PC-3 (cell line): Measurements from ENCODE around the gene NCAPD2. TPM values are rescaled to one million over a fixed set of nuclear protein-coding genes. Genes with fewer than 3 reads are reported as not detected.
"Not testable (repeated sequence)": the region's sequence is repeated elsewhere in the genome, so short reads cannot be mapped to it uniquely, and the experiment has no call there.

Experiments used
- ATAC-seq: fragments of 200-7000 bp; cut with Tn5 transposase; 2 replicates; pipeline ENCODE4 v1.9.1; 2020; ENCODE audit warnings: mild to moderate bottlenecking, moderate library complexity
- BruUV-seq: library from RNA; stranded (reverse); fragments of 400-500 nt; replicated peaks from 2 replicates; lab custom pipeline; 2021; lab: Mats Ljungman, UMichigan
- CTCF ChIA-PET: fragments of 300-600 bp; sonication (Branson Sonifier 250); formaldehyde crosslinking; loops from one replicate; lab custom pipeline; 2022; ENCODE audit warnings: antibody characterized with exemption; lab: Charles Lee
- POLR2A ChIA-PET: fragments of 300-600 bp; sonication (Branson Sonifier 250); formaldehyde crosslinking; loops from one replicate; lab custom pipeline; 2022; ENCODE audit warnings: antibody characterized with exemption; ENCODE audit not compliant: unreplicated experiment; lab: Charles Lee
- DNase-seq: peaks from one replicate; pipeline ENCODE4 v3.0.0-alpha.2; 2015
- H2AFZ ChIP-seq: fragments of 300-600 bp; sonication (generic); 2 replicates; pipeline ENCODE4 v1.6.0; 2016; ENCODE audit warnings: antibody characterized with exemption, low read length
- H3F3A ChIP-seq: fragments of 300-600 bp; sonication (generic); one replicate; pipeline ENCODE4 v1.6.0; 2017; ENCODE audit warnings: antibody characterized with exemption, low read length, control low read depth, mild to moderate bottlenecking; ENCODE audit not compliant: unreplicated experiment
- H3K27ac ChIP-seq: fragments of 300-600 bp; sonication (generic); 2 replicates; pipeline ENCODE4 v1.5.1; 2016; ENCODE audit warnings: mild to moderate bottlenecking, low read length
- H3K27me3 ChIP-seq: fragments of 300-600 bp; sonication (generic); 2 replicates; pipeline ENCODE4 v1.6.1; 2016; ENCODE audit warnings: low read length, mixed read lengths
- H3K36me3 ChIP-seq: fragments of 300-600 bp; sonication (generic); 2 replicates; pipeline ENCODE4 v1.6.1; 2016; ENCODE audit warnings: low read depth, mixed run types, low read length, mixed read lengths
- H3K4me1 ChIP-seq: fragments of 300-600 bp; sonication (generic); 2 replicates; pipeline ENCODE4 v1.5.1; 2016; ENCODE audit warnings: low read length; ENCODE audit not compliant: insufficient read depth
- H3K4me2 ChIP-seq: fragments of 300-600 bp; sonication (generic); 2 replicates; pipeline ENCODE4 v1.6.0; 2016; ENCODE audit warnings: low read length
- H3K4me3 ChIP-seq: fragments of 300-600 bp; sonication (generic); 2 replicates; pipeline ENCODE4 v1.5.1; 2016; ENCODE audit warnings: mild to moderate bottlenecking, low read length, mixed read lengths
- H3K79me2 ChIP-seq: fragments of 300-600 bp; sonication (generic); 2 replicates; pipeline ENCODE4 v1.6.1; 2017; ENCODE audit warnings: low read length, mixed read lengths
- H3K9ac ChIP-seq: fragments of 300-600 bp; sonication (generic); 2 replicates; pipeline ENCODE4 v1.6.0; 2016; ENCODE audit warnings: mild to moderate bottlenecking, low read length
- H3K9me2 ChIP-seq: fragments of 300-600 bp; sonication (generic); replicated peaks from 2 replicates; pipeline ENCODE4 v1.6.1; 2016; ENCODE audit warnings: mixed run types, low read length, mixed read lengths
- H3K9me3 ChIP-seq: fragments of 300-600 bp; sonication (generic); 2 replicates; pipeline ENCODE4 v1.6.1; 2016; ENCODE audit warnings: low read length, mixed read lengths
- H4K20me1 ChIP-seq: fragments of 300-600 bp; sonication (generic); 2 replicates; pipeline ENCODE4 v1.6.1; 2016; ENCODE audit warnings: low read length, mixed read lengths
- CTCF ChIP-seq: fragments of 300-600 bp; sonication (generic); conservative IDR thresholded peaks from 2 replicates; pipeline ENCODE4 v1.5.1; 2017; ENCODE audit warnings: antibody characterized with exemption, low read depth, mild to moderate bottlenecking, low read length
- EZH2 ChIP-seq: fragments of 300-600 bp; sonication (generic); IDR thresholded peaks from one replicate; pipeline ENCODE4 v1.6.1; 2017; ENCODE audit warnings: antibody characterized with exemption, mild to moderate bottlenecking, low read length; ENCODE audit not compliant: unreplicated experiment
- EZH2phosphoT487 ChIP-seq: fragments of 300-600 bp; sonication (generic); IDR thresholded peaks from 2 replicates; pipeline ENCODE4 v1.6.1; 2018; ENCODE audit warnings: mild to moderate bottlenecking, antibody characterized with exemption, low read length, borderline replicate concordance
- intact Hi-C: fragments of 100-400 bp; cut with micrococcal nuclease; formaldehyde crosslinking; loops from 2 replicates; pipeline ENCODE4 v1.9.0; 2023
- total RNA-seq: library from RNA; depleted of rRNA; stranded (reverse); fragments of >200 nt; gene quantifications from 2 replicates; pipeline ENCODE4 v1.2.3, GENCODE V29; 2014

NCAPD2 gene
- total RNA-seq, 1 experiment from 2014 or later = 105 TPM

DNA sequence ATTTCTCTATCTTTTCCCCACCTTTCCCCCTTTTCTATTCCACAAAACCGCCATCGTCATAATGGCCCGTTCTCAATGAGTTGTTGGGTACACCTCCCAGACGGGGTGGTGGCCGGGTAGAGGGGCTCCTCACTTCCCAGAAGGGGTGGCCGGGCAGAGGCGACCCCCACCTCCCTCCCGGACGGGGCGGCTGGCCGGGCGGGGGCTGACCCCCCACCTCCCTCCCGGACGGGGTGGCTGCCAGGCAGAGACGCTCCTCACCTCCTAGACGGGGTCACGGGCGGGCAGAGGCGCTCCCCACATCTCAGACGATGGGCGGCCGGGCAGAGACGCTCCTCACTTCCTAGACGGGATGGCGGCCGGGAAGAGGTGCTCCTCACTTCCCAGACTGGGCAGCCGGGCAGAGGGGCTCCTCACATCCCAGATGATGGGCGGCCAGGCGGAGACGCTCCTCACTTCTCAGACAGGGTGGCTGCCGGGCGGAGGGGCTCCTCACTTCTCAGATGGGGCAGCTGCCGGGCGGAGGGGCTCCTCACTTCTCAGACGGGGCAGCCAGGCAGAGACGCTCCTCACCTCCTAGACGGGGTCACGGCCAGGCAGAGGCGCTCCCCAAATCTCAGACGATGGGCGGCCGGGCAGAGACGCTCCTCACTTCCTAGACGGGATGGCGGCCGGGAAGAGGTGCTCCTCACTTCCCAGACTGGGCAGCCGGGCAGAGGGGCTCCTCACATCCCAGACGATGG, 18.5 kb upstream of the NCAPD2 start:
- BruUV-seq, H3K4me1 ChIP-seq, H2AFZ ChIP-seq, H3K9me3 ChIP-seq, intact Hi-C loops, CTCF ChIA-PET, POLR2A ChIA-PET, DNase-seq, H3K27me3 ChIP-seq, H3K9ac ChIP-seq, H3K27ac ChIP-seq, ATAC-seq, H4K20me1 ChIP-seq, H3K9me2 ChIP-seq, H3K79me2 ChIP-seq, H3K4me2 ChIP-seq, H3K36me3 ChIP-seq, H3K4me3 ChIP-seq, H3F3A ChIP-seq: not testable (repeated sequence)

DNA sequence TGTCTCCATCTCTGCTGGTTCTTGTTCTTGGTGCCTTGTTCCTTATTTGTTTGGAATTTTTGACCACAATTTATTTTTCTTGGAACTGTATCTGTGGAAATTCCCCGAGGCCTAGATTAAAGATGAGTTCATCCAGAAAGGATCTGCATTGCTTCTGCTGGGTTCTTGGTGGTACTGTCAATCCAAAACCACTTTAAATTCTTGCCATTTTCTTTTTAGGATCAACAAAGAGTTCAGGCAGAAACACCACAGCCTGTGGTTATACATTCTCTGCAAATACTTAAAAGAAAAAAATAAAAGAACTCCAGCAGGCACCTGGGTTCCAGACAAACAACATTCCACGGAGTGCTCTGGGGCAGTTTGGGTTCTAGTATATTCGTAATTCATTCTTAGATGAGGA, 17.4 kb upstream of the NCAPD2 start:
- BruUV-seq = no TSS peak
- Histone ChIP-seq H3F3A (no peaks in the 10 kb centered on the region), H3K9me2 (no peaks in the 10 kb centered on the region), H3K9ac (no peak overlapping the region), H4K20me1 (no peaks in the 10 kb centered on the region), H3K4me3 (no peak overlapping the region), H3K36me3 (no peaks in the 10 kb centered on the region), H3K79me2 (no peaks in the 10 kb centered on the region), H3K9me3 (no peaks in the 10 kb centered on the region), H3K4me1 (no peaks in the 10 kb centered on the region; the same call in 1 of the 2 replicates), H3K27ac (no peak overlapping the region), H3K4me2 (no peak overlapping the region), H3K27me3 (no peaks in the 10 kb centered on the region), H2AFZ (no peak overlapping the region)
- ChIA-PET POLR2A (no interaction called here), CTCF (no interaction called here)
- DNase-seq (no peak), ATAC-seq (no peak)
- TF ChIP-seq EZH2phosphoT487 (no peak), EZH2 (no peak)
- intact Hi-C loops = no loop called here

- H3K9me2 ChIP-seq, H3K4me2 ChIP-seq, H3K9me3 ChIP-seq, H3K4me3 ChIP-seq, H3K4me1 ChIP-seq, ATAC-seq, POLR2A ChIA-PET, intact Hi-C loops, H3K9ac ChIP-seq, H3K79me2 ChIP-seq, BruUV-seq, H2AFZ ChIP-seq, DNase-seq, H3K27me3 ChIP-seq, CTCF ChIA-PET, H3K36me3 ChIP-seq, H4K20me1 ChIP-seq, H3K27ac ChIP-seq, H3F3A ChIP-seq: not testable (repeated sequence)
These were observed 16.1 kb upstream of the NCAPD2 start for GRCh38 chr12:6477601-6478377.

GRCh38 chr12:6478416-6478815, 15.5 kb upstream of the NCAPD2 start:
- Histone ChIP-seq H3K9ac (no peak overlapping the region), H3K27ac (no peak overlapping the region), H3K4me1 (no peaks in the 10 kb centered on the region), H3K36me3 (no peaks in the 10 kb centered on the region), H3K4me3 (no peak overlapping the region), H3K27me3 (no peaks in the 10 kb centered on the region), H3K79me2 (no peaks in the 10 kb centered on the region), H3F3A (no peaks in the 10 kb centered on the region), H4K20me1 (no peaks in the 10 kb centered on the region), H3K9me3 (no peaks in the 10 kb centered on the region), H3K9me2 (no peaks in the 10 kb centered on the region), H3K4me2 (no peak overlapping the region), H2AFZ (no peak overlapping the region)
- no peak for TF ChIP-seq EZH2
- no peak for TF ChIP-seq EZH2phosphoT487
- no peak for TF ChIP-seq CTCF
- POLR2A ChIA-PET = no interaction called here
- intact Hi-C loops = no loop called here
- ATAC-seq (no peak), DNase-seq (no peak)
- CTCF ChIA-PET = no interaction called here
- BruUV-seq = no TSS peak
